Stimulated activated CD4-positive, alpha-beta T cell treated with anti-CD3 and anti-CD28 coated beads, Interleukin-2, amount 100 ng/mL, for 4 hours (primary cell): ENCODE results near the gene RSBN1.
"Not testable (repeated sequence)": the region's sequence is repeated elsewhere in the genome, so short reads cannot be mapped to it uniquely, and the experiment has no call there.

ENCODE experiments used
- DNase-seq: peaks from one replicate; pipeline ENCODE4 v3.0.0-alpha.2; 2020; ENCODE audit warnings: low read depth

The RSBN1 gene

DNA sequence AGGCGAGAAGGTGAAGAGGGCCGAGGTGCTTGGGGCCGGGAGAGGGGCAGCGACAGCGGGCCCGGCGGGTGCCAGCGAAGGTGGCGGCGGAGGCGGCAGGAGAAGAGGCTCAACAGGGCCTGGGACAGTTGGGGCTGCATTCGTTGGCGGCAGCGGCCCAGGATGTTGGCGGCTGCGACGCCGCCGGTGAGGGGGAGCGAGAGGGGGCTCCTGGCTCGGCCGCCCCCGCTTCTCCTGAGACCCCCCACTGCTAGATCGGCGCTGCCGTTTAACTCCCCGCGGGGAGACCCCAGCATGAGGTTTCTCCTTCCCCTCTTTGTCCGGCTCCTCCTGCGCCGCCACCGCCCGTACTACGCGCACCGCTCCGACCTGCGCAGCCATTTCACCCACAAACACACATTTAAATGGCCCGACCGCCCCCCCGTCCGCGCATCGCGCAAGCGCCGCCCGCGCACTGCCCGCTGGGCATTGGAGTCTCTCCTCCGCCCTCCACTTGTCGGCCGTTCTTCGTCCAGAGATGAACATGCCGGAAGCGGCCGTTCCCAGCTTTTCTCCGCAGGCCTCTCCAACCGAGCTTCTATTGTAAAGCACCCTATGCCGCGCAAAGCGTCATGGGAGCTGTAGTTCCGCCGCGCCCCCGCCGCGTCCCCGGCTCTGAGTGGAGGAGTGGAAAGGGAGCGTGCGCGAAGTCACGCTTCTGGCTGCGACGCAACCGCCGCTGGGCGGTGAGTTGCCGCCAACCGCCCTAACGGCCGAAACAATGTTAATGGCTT, at the start of gene RSBN1:
Gene RSBN1 (minus strand): TSS at position 589 of the 773 bp plus-strand sequence. CDS start 64 bp downstream, at position 525.
- peak; percentile 94 for DNase-seq

DNA sequence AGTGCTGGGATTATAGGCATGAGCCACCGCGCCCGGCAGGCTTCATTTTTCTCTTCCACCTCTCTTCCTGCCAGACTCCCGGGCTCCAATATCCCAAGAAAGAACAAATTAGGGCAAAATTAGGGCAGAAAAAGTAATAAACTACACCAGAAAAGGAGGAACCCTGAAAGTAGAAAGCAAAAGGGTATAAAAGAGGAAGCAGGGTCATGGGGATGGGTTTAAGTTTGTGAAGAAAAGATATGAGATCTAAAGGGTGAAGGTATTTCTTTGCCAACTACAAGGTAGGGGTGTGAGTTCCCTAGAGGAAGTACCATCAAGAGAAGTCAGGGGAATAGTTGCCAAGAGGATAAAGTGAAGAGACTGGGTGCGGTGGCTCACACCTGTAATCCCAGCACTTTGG, 49.4 kb upstream of the RSBN1 start:
- no peak for DNase-seq

DNA sequence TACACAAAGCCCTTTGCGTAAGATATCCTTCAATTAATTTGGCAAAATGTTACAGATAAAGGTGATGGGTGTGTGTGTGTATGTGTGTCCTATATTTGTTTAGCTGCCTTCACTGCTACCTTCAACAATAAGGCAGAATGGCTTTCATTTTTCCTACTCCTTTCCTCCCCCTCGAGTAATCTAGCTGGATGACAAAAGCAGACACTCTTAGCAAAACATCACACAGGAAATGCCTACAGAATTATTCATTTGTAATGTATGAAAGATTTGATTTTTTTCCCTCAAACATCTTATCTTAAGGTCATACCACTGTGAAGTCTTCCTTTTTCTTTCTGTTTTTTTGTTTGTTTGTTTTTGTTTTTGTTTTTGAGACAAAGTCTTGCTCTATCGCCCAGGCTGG, 48.6 kb upstream of the RSBN1 start:
- no peak for DNase-seq

DNA sequence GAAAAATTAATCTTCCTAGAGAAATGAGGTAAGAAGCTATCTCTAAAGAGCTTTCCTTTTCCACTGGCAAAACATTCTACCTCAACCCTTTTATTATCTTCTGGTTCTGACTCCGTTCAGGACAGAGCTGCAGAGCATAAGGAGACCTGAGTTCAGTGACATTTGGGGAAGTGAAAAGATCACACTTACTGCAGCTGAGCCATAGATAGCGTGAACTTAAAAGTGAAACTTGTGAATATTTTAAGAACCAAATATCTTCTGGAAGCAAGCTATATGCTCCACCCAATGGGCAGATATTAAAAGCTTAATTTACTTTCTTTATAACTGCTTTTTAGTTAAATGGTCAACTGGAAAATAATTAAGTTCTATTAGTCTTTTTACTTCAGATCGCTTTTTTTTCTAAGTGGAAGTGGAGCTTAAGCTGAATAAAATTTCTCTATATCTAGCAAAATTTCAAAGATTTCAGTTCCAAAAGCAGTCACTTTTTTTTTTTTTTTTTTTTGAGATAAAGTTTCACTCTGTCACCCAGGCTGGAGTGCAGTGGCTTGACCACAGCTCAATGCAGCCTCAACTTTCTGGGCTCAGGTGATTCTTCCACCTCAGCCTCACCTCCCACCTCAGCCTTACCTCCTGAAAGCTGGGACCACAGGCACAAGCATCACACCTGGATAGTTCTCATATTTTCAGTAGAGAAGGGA, 47.4 kb upstream of the RSBN1 start:
- no peak for DNase-seq

DNA sequence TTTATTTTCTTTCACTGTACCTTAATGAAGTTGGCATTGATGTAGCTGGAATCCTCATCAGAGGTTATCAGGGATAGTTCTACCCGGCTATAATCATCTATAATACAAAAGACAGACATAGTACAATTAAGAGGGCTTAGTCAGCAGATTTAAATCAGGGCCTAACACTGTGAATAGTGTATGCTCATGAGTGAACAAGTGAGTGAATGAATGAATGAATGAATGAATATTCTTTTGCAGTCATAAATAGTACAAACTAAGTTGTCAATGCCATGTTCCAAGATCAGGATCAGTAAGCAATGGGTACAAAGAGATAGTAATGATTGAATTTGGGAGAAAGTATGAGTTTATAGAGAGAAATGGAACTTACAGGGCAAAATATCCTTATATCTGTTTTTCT, 46.7 kb upstream of the RSBN1 start:
- DNase-seq, result no peak

DNA sequence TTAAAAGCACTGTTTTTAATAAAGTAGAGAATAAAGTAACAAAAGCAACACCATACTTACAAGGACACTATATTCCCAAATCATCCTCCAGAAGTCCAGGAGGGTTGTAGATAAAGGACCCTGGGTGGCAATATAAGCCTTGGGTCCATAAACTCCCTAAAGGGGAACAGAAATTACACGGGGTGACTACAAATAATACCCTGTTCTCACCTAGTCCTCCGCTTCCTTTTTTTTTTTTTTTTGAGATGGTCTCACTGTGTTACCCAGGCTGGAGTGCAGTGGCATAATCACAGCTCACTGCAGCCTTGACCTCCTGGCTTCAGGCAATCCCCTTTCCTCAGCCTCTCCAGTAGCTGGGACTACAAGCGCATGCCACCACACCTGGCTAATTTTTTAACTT, 46.1 kb upstream of the RSBN1 start:
- DNase-seq, result no peak

DNA sequence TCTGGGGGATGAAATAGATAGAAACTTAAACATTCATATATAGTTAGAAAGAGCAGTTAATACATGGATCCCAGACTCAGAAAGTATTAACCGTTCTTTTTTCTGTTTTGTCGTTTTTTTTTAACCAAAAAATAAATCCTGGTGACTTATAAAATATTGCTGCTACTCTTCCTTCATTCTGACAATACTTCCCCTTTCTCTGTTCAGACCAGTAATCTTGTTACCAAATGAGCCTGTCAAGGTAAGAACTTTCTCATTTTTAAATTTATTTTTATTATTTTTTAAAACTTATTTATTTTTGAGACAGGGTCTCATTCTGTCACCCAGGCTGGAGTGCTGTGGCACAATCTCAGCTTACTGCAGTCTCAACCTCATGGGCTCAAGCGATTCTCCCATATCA, 45.5 kb upstream of the RSBN1 start:
- DNase-seq, result no peak

DNA sequence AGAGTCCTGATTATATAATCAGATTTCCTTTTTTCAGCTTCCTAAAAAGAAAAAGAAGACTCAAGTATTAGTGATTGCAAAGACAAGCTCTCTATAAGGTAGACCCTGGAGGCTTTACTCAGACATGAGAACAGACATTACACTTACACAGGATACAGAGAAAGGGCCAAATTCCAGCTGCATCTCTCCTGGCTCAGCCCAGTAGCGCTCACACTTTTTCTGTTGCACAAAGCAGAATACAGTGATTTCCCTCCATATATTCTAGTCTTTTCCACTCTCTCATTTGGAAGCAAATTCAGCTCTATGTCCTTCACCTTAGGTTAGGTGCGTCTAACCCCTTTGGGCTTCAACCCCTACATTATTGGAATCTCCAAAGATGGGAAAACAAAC, 44.1 kb upstream of the RSBN1 start:
- no peak for DNase-seq

DNA sequence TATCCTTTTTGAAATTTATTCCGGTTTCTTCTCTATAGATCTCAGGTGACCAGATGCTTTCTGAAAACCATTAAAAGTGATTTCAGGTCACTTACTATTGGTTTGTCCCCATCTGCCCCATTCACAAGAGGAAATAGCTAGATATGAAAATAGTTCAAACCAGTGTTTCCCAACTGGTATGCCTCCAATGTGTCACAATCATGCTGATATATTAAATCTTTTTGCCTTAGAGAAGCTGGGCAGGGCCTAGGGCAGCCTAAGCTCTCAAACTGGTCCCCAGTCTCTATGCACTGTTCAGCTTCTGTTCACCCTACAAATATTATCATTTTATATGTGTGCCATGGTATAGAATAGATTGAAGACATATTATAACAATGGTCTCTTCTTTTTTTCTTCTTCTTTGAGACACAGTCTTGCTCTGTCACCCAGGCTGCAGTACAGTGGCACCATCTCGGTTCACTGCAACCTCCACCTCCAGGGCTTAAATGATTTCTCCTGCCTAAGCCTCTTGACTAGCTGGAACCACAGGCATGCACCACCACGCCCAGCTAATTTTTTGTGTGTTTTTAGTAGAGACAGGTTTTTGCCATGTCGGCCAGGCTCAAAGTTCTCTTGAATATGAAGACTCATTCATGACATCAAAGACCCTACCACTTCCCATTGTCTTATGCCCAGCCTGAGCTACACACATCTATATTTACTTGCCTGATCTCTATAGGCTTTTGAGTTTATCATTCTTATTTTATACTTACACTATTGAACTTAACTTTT, 43.5 kb upstream of the RSBN1 start:
- DNase-seq, result no peak

DNA sequence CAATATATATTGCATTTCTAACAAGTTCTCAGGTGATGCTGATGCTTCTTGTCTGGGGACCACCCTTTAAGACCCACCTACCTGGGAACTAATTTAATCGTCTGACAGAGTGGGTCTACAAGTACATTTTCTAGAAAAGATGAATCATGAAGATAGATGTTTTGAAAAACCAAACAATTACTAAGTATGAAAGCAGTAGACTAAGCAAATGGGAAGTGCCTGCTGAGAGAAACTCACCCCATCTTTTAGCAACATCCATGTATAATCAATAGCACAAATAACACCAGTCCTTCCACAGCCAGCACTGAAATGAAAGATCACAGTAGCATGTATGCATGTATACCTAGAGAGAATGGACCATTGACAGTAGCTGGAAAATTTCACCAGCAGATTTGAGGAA, 42.0 kb upstream of the RSBN1 start:
- no peak for DNase-seq

DNA sequence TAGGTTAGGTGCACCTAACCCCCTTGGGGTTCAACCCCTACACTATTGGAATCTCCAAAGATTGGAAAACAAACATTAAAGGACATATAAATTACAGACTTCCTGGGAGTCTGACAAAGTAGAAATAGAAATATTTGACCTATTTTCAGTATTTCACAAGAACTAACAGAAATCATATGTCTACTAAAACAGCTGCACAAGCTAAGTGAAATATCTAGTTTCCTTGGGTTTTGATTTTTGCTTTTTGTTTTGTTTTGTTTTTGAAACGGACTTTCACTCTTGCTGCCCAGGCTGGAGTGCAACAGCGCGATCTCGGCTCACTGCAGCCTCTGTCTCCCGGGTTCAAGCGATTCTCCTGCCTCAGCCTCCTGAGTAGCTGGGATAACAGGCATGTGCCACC, 40.4 kb upstream of the RSBN1 start:
- DNase-seq, result not testable (repeated sequence)

DNA sequence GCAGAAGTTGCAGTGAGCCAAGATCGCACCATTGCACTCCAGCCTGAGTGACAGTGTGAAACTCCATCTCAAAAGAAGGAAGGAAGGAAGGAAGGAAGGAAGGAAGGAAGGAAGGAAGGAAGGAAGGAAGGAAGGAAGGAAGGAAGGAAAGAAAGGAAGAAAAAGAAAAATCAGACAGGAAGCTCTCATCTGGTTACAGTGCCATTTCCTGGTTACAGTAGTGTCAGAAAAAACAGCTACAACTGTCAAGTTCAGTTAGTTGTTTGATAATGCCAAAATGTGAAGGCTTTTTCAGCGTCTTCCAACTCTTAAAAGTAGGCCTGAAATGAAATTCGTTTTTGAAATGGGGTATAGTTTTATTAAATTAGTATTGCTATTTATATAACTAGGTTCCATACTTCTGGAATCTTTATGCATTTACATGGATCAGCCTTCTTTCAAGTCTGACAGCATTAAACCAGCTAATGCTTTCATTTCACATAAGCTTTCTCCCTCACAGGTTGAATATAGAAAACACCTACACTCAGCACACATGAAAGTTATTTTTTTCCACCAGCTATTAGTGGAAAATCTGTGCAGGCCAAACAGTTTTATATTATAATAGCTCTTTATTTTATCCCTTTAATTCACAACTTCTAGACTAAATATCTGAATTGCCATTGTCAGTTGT, 38.0 kb upstream of the RSBN1 start:
- DNase-seq, result no peak

DNA sequence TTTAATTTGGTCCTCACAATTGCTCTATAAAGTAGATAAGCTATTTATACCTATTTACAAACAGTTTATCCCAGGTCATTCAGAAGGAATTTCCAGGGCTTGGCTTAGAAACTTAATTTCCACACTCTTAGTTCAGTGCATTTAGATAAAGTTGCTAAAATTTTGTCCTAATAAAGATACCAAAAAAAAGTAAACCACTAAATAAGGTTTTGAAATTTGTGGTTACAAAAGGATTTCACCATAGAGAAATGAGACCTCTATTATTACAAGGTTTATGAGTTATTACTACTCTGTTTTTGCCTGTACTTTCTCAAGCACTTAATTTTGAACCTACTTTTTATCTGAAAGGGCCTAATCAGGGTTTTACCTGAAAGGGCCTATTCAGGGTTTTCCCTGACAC, 36.8 kb upstream of the RSBN1 start:
- no peak for DNase-seq

DNA sequence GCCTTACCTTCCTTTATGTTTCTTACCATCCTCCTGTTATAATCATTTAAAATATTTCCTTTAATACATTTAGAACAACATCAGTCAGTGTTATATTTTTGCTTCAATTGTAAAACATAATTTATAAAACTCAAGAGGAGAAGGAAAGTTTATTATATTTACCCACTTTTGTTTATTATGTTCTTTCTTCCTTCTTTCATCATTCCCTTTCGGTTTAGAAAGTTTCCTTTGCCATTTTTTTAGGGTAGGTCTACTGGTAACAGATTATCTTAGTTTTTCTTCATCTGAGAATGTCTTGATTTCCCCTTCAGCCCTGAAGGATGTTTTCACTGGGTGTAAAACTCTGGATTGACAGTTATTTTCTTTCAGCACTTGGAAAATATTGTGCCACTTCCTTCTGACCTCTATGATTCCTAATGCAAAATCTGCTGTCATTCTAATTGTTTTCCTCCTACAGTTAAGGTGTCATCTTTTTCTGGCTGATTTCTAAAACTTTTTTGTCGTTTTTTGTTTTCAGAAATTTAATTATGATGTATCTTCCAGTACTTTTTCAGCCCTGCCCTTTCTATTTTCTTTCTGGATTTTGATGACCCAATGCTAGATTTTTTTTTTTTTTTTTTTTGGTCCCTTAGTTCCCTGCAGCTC, 34.2 kb upstream of the RSBN1 start:
- DNase-seq, result no peak

DNA sequence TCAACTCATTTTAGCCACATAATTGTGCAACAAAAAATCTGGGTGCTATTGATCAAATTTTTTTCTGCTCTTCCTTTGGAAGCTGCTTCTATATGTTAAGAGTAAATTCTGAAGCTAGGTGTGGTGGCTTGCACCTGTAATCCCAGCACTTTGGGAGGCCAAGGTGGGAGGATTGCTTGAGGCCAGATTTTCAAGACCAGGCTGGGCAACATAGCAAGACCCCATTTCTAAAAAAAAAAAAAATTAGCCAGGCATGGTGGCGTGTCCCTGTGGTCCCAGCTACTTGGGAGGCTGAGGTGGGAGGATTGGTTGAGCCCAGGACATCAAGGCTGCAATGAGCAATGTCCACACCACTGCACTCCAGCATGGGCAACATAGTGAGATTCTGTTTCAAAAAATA, 24.3 kb upstream of the RSBN1 start:
- no peak for DNase-seq

DNA sequence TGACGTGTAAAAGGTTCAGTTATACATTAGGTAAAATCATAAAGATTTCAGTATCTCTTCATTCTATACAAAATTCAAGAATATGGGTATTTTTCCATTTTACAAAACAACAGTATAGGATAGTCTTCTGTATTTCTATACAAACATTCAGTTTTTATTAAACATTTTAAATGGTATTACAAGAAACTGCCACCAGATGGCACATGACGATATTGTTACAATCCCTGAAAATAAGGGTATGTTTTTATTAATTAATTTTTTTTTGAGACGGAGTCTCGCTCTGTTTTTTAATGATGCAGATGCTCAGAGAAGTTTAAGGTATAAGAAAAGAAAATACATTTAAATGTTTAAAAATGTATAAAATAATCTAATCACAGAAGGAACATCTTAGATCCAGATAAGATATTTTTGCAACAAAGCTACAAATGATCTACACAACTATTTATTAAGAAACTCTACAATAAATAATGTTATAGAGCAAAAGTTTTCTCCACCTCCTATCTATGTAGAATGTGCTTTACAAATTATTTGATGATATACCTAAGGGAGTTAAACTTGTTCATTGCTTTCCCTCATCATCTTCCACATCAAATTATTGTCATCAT, 23.5 kb upstream of the RSBN1 start:
- DNase-seq, result peak; percentile 18

DNA sequence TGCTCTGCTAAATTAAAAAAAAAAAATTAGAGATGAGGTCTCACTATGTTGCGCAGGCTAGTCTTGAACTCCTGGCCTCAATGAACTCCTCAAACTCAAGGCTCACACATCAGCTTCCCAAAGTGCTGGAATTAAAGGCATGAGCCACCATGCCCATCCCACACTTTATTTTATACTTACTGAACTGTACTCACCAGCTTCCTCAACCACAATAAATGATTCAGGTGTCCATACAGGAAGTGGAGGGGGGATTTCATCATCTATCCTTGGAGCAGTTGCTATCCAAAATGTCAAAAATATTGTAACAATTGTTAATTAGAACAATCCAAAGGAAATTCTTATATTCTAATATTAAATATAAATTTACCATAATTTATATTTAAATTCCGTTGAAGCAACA, 22.4 kb upstream of the RSBN1 start:
- no peak for DNase-seq

DNA sequence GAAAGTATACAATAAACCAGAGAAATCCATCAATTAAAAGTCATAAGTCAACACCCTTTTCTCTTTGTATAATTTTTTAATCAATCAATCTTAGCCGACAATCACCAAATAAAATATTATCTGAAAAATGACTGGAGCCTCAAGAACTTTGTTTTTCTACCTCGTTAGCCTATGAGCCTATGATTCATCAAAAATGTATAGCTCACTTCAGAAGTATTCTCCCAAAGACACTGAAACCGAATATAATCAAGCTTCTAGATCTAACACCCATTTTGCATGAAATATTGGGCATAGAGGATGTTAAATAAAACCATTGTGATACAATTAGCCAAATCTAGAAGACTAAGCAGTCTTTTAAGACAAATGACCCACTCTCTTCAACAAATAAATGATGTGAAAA, 17.8 kb upstream of the RSBN1 start:
- no peak for DNase-seq

DNA sequence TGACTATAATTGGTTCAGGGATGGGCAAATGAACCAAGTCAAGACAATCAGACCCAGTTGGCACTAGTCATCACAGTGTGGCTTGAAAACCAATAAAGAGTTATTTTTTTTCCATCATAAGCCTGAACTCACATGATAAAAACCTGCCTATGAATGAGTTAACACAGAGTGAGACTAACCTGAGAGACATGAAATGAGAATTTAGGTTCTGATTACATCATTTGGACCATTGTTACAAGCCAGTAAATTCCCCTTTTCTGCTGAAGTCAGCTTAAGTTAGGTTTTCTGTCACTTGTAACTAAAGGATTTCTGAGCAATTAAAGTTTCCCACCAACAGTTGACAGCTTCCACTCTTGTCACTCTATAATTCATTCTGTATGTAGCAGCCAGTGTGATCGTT, 9.6 kb upstream of the RSBN1 start:
- DNase-seq, result no peak

DNA sequence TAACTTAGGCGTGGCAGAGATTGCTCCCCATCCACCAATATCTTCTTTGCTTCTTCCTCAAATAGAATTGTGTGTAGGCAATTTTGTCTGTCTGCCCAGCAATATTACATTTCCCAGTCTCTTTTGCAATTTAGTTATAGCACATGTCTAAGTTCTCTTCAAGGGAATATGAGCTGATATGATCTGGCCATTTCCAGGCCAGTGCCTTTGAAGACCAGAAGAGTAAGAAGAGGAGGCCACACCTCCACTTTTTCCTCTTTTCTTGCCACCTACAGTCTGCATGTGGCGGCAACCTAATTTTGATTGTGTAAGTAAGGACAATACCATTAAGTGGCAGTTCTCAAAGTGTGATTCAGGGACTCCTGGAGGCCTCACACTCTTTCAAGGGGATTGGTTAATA, 6.3 kb upstream of the RSBN1 start:
- DNase-seq, result no peak

DNA sequence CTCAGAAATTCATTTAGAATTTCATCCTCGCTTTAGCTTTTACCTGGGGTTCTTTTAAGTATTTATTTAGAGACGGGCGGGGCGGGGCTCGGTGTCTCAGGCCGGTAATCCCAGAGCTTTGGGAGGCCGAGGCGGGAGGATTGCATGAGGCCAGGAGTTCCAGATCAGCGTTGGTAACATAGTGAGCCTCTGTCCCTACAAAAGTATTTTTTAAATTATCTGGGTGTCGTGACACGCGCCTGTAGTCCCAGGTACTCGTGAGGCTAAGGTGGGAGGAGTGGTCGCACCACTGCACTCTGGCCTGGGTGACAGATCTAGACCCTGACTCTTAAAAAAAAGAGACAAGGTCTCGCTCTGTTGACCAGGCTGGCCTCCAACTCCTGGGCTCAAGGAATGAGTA, 942 bp upstream of the RSBN1 start:
- DNase-seq, result no peak
